ENCODE results near the gene AGA.

DNA sequence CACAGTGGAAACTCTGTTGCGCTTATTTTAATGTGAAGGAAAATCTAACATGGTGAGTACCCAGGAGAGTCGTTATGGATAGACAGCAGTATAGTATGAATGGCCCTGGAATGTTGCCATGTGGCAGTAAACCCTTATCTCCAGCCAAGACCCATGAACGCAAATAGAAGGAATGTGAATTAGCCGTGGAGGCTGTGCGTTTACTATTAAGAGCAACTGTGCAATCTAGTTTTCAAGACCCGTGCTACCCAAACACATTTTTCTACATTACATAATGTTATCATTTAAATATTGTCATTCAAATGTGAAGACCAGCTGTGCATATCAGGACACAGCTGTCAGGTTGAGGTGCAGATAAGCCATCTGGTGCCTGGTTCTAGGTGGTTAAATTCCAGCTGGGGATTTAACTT, 13.3 kb upstream of the AGA start:
- TF ChIP-seq, protein P1, sequence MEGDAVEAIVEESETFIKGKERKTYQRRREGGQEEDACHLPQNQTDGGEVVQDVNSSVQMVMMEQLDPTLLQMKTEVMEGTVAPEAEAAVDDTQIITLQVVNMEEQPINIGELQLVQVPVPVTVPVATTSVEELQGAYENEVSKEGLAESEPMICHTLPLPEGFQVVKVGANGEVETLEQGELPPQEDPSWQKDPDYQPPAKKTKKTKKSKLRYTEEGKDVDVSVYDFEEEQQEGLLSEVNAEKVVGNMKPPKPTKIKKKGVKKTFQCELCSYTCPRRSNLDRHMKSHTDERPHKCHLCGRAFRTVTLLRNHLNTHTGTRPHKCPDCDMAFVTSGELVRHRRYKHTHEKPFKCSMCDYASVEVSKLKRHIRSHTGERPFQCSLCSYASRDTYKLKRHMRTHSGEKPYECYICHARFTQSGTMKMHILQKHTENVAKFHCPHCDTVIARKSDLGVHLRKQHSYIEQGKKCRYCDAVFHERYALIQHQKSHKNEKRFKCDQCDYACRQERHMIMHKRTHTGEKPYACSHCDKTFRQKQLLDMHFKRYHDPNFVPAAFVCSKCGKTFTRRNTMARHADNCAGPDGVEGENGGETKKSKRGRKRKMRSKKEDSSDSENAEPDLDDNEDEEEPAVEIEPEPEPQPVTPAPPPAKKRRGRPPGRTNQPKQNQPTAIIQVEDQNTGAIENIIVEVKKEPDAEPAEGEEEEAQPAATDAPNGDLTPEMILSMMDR (IDR thresholded peaks at IDR 0.05 in 8 of 11, conservative IDR thresholded peaks at IDR 0.05 in 3 of 11): no peak
- TF ChIP-seq POLR2A (IDR thresholded peaks at IDR 0.05) (no peak), POLR2AphosphoS5 (IDR thresholded peaks at IDR 0.05) (no peak)
